Suppressor macrophage treated with lipopolysaccharide for 4 hours (primary cell): ENCODE data around the gene PGBD5.

Source experiments
- DNase-seq: peaks from one replicate; pipeline ENCODE4 v3.0.0-alpha.2; 2020

PGBD5 gene

DNA sequence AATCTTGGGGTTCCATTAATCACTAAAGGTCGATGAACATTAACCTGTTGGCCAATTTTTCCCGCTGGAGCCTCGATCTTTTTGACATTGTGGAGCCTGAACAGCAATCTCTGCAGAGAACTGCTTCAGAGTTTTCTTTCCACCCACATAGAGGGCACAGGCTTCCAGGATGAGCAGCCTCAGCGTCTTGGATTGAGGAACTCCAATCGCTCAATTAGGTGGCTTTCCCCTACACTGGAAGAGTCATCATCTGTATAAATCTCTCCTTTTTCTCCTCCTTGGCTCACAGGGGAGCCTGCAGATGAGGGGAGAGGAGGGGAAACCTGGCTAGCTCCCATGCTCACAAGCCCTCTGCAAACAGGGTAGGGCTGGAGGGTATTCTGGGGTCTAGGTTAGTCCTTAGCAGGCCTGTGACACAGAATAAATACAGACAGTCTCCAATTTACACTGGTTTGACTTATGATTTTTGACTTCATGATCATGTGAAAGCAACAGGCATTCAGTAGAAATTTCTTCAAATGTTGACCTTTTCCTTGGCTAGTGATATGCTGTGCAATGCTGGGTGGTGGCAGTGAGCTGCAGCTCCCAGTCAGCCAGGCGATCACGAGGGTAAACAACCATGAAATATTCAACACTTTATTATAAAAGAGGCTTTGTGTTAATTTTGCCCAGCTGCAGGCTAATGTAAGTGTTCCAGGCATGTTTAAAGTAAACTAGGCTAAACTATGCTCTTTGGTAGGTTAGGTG lies 80.8 kb downstream of the PGBD5 start:
- DNase-seq, result peak; percentile 19

DNA sequence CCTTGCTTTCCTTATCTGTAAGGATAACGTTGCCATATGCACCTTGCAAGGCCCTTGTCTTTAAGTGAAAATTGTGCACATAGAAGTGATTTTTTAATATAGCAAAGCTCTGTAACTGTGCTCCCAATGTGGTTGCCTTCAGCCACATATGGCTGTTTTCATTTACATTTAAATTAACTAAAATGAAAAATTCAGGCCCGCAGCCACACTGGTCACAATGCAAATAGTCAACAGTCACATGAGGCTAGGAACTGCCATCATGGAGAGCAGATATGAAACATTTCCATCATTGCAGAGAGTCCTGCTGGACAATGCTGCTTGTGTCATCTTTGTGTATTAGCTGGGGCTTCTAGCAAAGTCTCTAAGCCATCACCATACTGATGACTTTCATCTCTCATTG lies 83.4 kb downstream of the PGBD5 start:
- DNase-seq, result no peak

- DNase-seq, result no peak
Observed at GRCh38 chr1:230342019-230342418, 84.1 kb downstream of the PGBD5 start.

DNA sequence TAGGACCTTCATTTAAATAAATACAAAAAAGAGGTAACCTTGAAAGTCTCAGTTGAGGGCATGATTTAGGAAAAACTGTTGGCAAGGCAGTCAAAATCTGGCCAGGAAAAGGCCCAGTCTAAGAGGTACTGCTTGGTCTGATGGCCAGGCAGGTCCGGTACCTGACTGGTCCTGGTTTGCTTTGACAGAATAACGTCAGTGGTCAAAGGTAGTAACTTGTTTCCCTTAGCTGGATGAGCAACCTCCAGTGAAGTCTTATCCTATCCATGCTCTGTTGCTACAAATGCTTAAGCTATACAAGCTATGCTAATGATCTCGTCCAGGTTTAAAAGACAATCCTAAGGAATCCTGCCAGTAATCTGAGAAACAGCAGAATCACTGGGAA lies 85.0 kb downstream of the PGBD5 start:
- no peak for DNase-seq

GRCh38 chr1:230340526-230341161 lies 85.5 kb downstream of the PGBD5 start:
- no peak for DNase-seq

- no peak for DNase-seq
Observed at GRCh38 chr1:230339033-230339432, 87.1 kb downstream of the PGBD5 start.

DNA sequence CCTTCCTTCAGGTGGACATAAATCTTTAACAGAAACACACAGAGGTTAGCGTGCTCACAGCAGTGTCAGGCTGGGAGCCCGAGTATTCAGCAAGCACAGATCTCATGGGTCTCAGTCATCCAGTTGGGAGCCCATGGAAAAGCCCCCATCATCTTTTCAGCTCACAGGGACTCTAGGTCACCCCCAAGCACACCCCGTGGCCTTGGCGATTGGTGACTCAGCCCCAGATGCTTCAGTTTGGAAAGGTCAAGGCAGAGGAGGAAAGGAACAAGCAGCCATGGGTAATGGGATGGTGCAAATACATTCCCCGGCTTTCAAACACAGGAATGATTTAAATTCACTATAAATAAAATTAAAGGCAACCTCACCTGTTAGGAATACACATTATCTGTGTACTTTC lies 88.9 kb downstream of the PGBD5 start:
- DNase-seq, result peak; percentile 37

GRCh38 chr1:230335861-230336522 lies 90.1 kb downstream of the PGBD5 start:
- no peak for DNase-seq

DNA sequence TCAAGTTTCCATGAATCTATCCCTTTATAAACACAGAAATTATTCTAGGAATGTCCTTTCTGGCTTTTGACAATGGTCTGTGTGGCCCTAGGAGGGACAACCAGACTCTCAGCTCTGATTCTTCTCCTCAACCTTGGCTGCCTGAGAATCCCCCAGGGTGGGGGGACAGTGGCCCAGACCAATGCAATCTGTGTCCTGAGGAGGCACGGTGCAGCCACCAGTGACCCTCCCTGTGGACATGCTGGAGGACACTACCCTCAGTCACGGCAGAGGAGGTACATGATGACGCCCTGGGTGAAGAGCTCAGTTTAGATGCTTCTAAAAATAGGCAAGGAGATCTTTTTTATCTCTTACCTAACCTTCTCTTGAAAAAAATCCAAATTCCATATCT lies 91.7 kb downstream of the PGBD5 start:
- no peak for DNase-seq

- no peak for DNase-seq
Observed at GRCh38 chr1:230333590-230334446, 92.3 kb downstream of the PGBD5 start.

- DNase-seq, result no peak
Observed at GRCh38 chr1:230332575-230333066, 93.5 kb downstream of the PGBD5 start.

DNA sequence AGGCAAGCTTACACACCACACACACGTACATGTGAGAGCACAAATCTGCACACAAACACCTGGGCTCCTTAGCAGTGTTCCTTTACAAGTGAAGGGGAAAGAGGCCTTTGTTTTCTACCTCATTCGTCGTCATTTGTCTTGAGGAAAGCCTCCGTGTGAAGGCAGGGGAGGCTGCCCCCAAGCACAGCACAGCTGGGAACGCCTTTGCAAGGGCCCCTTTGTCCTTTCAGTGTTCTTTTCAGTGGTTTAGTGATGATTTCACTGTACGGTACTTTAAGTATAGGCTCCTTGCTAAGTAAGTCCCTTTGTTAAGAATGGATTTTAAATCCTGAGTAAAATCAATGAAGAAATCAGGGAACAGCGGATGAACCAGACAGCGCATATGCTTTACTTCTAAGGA lies 94.1 kb downstream of the PGBD5 start:
- DNase-seq, result no peak

DNA sequence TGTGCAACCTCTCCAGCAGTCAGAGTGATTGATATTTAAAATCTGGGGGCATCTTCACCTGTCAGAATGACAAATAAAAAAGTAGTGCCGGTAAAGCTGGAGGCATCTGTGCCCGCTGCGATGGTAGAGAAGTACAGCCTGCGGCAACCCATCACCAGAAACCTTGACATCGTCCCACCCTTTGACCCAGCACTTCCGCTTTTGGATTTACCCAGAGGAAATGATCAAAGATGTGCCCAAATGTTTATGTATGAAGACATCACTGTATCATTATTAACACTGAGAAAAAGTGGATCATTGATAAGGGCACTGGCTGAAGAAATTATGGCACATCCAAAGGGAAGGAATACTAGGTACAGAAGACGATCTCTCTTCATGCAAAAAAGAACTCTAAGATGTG lies 96.0 kb downstream of the PGBD5 start:
- no peak for DNase-seq

- peak; percentile 42 for DNase-seq
Observed at GRCh38 chr1:230328342-230329015, 97.7 kb downstream of the PGBD5 start.

- no peak for DNase-seq
Observed at GRCh38 chr1:230327892-230328284, 98.2 kb downstream of the PGBD5 start.

DNA sequence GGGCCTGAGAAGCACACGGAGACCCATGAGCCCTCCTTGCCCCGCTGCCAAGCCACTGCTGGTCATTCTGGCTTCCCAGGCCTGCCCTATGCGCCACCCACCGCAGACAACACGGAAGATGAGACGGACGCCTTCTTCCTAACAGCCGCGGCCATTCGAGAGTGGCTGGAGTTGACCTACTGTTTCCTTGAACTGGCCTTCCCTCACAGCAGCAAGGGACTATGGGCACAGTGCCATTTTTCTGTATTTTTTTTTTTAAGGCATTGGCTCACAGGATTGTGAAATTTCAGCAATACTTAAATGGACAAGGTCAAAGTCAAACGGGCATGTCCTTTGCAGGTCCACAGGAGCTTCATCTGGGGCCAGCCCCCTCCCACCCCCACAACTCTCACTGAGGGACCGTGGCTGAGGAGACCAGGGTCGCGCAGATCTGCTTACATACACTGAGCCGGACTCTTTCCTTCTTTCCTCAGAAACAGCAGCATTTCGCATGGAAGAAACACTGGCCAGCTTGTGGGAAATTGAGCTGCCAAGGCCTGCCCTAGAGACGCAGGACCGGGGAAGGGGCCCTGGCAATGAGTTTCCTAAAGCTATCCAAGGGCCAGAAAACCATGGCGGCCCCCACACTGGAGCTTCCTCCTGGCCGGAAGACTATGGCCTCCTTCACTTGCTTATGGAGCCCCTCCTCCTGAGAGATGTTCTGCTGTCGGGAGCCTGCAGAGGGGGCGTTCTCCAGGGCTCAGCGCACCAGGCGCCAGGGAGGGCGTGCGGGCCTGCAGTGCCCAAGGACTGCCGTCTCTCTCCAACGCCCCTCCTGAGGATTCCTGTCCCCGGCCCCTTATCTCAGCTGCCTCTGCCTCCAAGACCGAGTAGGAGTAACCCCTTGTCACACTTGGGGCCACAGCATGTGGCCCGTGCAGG lies 98.9 kb downstream of the PGBD5 start:
- no peak for DNase-seq

DNA sequence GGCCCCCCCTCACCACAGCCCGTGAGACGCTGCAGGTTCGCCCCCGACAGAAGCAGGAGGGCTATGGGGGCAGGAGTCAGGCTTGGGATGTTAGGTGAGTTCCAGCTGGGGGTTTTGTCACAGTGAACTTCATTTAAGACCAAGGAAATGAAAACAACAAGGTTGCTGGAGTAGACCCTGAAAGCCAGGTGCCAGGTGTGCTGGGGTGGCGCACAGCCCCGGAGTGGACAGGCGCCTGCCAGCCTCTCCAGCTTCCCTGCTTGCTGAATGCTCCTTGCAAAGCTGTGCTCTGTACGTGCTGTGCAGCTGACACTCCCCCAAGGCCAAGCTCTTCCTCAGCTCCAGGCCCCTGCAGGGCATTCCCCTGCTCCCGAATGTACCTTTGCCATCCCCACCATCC lies 102.4 kb downstream of the PGBD5 start:
- no peak for DNase-seq

GRCh38 chr1:230322967-230323547 lies 103.1 kb downstream of the PGBD5 start:
- DNase-seq, result no peak

DNA sequence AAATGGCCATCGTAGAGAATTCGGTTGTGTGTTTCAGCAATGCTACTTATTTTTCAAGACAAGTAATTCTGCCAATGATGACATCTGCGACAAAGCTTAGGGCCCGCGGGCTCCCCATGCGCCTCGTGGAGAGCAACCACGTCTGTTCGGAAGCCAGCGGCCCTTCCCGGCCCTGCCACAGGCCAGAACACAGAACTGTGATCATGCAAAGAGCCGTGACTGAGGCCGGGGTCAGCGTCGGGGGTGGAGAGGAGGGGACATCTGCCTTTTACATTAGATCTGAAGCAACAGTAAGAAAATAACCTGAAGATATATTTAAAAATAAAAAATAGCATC lies 103.7 kb downstream of the PGBD5 start:
- DNase-seq, result no peak

DNA sequence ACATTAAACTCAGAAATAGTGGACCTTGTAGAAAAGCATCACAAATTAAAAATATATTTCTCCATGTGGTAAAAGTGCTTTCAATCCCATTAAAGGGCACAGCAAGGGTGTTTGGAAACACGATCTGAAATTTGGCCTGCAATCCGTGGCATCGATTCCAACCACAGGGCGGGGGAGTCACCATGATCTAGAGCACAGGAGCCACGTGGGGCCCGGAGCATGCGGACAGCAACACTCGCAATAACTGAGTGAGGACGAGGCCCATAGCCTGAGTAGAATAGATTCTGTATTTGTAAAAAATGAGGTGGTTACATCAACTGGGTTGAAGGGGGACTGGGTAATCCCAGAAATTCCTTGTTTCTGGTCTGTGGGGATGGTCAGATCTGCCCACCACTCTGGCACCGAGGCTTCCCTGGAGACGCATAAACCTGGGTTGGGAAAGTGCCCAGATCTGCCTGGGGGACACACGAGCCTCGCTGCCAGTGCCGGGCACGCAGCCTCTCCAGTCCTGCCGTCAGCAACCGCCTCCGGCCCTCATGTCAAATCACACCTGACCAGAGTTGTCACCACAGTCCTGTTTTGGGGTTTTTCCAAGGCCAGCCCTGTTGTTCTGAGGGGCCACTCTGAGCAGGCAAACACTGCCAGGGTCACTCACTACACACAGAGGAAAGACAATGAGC lies 104.3 kb downstream of the PGBD5 start:
- DNase-seq, result no peak

DNA sequence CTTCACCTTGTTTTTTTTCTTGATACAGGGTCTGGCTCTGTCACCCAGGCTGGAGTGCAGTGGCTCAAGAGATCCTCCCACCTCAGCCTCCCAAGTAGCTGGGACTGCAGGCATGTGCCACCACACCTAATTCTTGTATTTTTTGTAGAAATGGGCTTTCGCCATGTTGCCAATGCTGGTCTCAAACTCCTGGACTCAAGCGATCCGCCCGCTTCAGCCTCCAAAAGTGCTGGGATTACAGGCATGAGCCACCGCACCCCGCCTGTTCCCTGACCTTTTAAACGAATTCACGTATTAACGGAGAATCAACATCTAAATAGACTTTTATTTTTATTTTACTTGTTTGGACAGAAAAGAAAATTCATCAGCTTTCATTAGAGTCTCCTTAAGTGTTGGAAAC lies 104.8 kb downstream of the PGBD5 start:
- DNase-seq, result no peak
